SKM-1 (cell line): Measurements from ENCODE around the gene MAST4.

Experiments used
- DNase-seq: peaks from one replicate; lab custom pipeline; 2025; ENCODE audit not compliant: unreplicated experiment; lab: John Stamatoyannopoulos, UW

MAST4 gene

GRCh38 chr5:67144183-67144639 lies 548.0 kb downstream of the MAST4 start:
- DNase-seq = no peak

- peak; percentile 71 for DNase-seq
These were observed 550.4 kb downstream of the MAST4 start for GRCh38 chr5:67146574-67146973.

- DNase-seq = no peak
These were observed 550.8 kb downstream of the MAST4 start for GRCh38 chr5:67146981-67147380.

GRCh38 chr5:67147760-67148159 lies 551.6 kb downstream of the MAST4 start:
- DNase-seq = no peak

GRCh38 chr5:67149057-67149950 lies 553.1 kb downstream of the MAST4 start:
- DNase-seq = no peak

GRCh38 chr5:67149951-67150523 lies 553.8 kb downstream of the MAST4 start:
- no peak for DNase-seq

GRCh38 chr5:67152400-67152799 lies 556.2 kb downstream of the MAST4 start:
- DNase-seq = no peak

GRCh38 chr5:67153292-67153691 lies 557.1 kb downstream of the MAST4 start:
- DNase-seq = no peak

GRCh38 chr5:67154556-67155206 lies 558.5 kb downstream of the MAST4 start:
- DNase-seq = no peak

GRCh38 chr5:67156976-67157583 lies 560.9 kb downstream of the MAST4 start:
- DNase-seq = no peak

- DNase-seq = no peak
These were observed 564.1 kb downstream of the MAST4 start for GRCh38 chr5:67160272-67160671.

GRCh38 chr5:67160985-67161384 lies 564.8 kb downstream of the MAST4 start:
- no peak for DNase-seq

GRCh38 chr5:67161767-67162166 lies 565.6 kb downstream of the MAST4 start:
- DNase-seq = no peak

GRCh38 chr5:67163231-67163756 lies 567.1 kb downstream of the MAST4 start:
- DNase-seq = no peak

- no peak for DNase-seq
These were observed 567.8 kb downstream of the MAST4 start for GRCh38 chr5:67163863-67164595.

GRCh38 chr5:67164856-67165525 lies 568.8 kb downstream of the MAST4 start:
- no peak for DNase-seq

- peak; percentile 14 for DNase-seq
These were observed 569.6 kb downstream of the MAST4 start for GRCh38 chr5:67165526-67166459.

- no peak for DNase-seq
These were observed 570.5 kb downstream of the MAST4 start for GRCh38 chr5:67166460-67167285.
